Activated naive CD8-positive, alpha-beta T cell treated with anti-CD3 and anti-CD28 coated beads, Interleukin-2, amount 50 U/mL, for 16 hours (primary cell): Measurements from ENCODE around the gene ANKRD23.
A peak's percentile ranks its signal among the peaks of the same experiment; 100 is the strongest.
"Not testable (repeated sequence)": the region's sequence is repeated elsewhere in the genome, so short reads cannot be mapped to it uniquely, and the experiment has no call there.

Experiments
- DNase-seq: peaks from one replicate; pipeline ENCODE4 v3.0.0-alpha.2; 2020; ENCODE audit warnings: low read depth, low spot score

ANKRD23 gene

GRCh38 chr2:96816836-96817702 lies 26.8 kb downstream of the ANKRD23 start:
- no peak for DNase-seq

DNA sequence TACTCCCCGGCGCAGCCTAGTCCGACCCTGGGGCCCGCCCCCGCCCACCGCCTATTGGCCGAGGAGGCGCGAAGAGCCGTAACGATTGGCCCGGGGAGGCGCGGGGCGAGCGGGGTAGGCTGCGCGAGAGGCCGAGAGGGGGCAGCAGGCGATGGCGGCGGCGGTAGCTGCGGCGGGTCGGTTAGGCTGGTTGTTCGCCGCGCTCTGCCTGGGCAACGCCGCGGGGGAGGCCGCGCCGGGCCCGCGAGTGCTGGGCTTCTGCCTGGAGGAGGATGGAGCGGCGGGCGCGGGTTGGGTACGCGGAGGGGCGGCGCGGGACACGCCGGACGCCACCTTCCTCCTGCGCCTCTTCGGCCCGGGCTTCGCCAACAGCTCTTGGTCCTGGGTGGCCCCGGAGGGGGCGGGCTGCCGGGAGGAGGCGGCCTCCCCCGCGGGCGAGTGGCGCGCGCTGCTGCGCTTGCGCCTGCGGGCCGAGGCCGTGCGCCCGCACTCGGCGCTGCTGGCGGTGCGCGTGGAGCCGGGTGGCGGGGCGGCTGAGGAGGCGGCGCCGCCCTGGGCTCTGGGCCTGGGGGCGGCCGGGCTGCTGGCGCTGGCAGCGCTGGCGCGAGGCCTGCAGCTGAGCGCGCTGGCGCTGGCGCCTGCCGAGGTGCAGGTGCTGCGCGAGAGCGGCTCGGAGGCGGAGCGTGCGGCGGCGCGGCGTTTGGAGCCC lies 27.5 kb downstream of the ANKRD23 start, which contains the start of gene CNNM3:
CNNM3 (plus strand) TSS at position 142 of the 709 bp plus-strand sequence; CDS start at position 152, 10 bp downstream.
- DNase-seq, result peak; percentile 94

GRCh38 chr2:96815326-96816126 lies 28.3 kb downstream of the ANKRD23 start:
- DNase-seq, result no peak

- DNase-seq, result no peak
Measured at GRCh38 chr2:96813656-96814055, 30.2 kb downstream of the ANKRD23 start.

- DNase-seq, result no peak
Measured at GRCh38 chr2:96811917-96812316, 31.9 kb downstream of the ANKRD23 start.

GRCh38 chr2:96810783-96811192 lies 33.0 kb downstream of the ANKRD23 start:
- DNase-seq, result no peak

DNA sequence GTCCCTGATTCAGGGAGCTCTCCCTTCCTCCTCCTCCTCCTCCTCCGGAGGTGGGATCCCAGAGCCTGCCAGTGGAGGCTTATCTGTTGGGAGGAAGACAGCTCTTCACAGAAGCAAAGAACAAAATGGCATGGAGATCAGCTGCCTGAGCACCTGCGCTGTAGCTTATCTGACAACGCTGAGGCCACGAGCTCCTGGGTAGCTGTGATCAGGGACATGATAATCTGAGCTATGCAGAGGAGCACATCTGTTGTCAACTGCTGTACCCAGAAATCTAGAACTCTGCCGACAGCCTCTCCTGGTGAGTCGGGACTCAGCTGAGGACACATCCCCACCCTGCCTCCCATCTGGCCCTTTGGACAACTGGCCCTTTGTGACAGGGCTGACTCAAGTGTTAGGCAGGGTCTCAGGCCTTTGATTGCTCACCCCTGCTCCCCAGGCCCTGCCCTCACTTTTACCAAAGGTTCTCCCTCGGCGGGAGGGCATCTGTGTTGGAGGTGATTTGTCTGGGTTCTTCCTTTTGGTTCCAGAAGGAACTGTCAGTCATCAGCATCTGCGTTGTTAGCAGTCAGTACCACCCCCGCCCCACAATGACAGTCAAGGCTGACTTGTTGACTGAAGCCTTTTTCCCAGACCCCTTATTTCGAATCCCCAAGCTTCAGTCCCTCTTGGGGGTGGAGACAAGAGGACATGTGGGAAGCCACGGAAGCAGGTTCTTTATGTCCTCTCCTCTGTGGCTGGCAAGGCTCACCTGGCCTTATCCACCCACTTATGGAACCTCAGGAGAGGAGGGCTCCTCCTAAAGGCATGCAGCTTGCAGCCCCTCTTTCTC lies 33.7 kb downstream of the ANKRD23 start:
- no peak for DNase-seq

DNA sequence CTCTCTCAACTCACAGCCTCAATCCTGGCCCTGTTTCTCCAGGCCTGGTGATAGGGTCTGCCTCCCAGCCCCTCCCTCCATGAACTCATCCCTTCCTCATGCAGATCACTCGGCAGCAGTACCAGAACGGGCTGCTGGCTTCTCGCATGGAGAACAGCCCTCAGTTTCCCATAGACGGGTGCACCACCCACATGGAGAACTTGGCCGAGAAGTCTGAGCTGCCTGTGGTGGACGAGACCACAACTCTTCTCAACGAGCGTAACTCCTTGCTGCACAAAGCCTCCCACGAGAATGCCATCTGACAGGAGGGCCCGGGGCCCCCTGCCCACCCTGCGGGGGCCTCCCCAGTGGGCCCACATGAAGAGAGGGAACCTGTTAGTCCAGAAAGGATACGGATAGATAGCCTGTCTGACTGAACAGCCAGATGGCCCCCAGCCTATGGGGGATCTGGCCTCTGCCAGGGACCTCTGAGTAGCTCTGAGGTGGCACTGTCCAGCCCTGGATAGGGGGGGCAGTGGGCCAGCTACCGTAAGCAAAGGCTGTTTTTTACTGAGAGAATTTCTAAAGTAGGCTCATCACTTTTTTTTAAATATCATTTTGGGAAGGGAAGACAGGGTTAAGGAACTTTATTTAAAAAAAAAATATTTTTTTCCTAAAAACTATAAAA lies 34.5 kb downstream of the ANKRD23 start:
- no peak for DNase-seq

DNA sequence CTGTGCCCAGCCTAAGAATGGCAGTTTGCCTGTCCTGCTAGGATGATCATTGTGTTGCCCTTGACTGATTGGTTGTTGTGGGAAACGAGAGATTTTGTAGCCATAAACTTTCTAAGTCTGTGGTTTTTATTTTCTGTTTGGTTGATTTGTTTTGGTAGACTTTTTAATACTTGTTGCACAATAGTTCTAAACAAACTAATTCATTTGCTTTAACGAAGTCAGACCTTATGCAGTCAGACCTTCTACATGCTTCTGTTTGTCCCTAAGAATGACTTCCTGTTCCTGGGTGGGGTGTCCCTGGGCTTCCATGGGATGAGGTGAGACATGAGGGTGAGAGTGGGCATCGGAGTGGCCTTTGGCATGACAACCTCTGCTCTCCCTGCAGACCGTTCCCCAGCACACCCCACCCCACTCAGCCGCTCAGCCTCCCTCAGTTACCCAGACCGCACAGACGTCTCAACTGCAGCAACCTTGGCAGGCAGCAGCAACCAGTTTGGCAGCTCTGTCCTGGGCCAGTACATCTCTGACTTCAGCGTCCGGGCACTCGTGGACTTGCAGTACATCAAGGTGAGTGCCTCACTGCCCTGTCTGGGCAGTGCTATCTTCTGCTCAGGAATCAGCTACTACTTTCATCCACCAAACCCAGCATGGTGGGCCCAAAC lies 35.5 kb downstream of the ANKRD23 start:
- DNase-seq, result no peak

GRCh38 chr2:96807127-96807471 lies 36.7 kb downstream of the ANKRD23 start:
- DNase-seq, result no peak

- no peak for DNase-seq
Measured at GRCh38 chr2:96806468-96807126, 37.2 kb downstream of the ANKRD23 start.

DNA sequence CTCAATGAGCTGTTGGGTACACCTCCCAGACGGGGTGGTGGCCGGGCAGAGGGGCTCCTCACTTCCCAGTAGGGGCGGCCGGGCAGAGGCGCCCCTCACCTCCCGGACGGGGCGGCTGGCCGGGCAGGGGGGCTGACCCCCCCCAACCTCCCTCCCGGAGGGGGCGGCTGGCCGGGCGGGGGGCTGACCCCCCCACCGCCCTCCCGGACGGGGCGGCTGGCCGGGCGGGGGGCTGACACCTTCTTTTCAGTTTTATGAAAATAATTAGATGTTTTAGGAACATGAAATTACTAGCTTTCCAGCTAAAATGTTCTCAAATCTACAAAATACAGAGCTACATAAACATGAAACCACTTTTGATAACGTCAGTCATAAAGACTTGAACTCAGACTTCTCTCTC lies 37.9 kb downstream of the ANKRD23 start:
- not testable (repeated sequence) for DNase-seq

DNA sequence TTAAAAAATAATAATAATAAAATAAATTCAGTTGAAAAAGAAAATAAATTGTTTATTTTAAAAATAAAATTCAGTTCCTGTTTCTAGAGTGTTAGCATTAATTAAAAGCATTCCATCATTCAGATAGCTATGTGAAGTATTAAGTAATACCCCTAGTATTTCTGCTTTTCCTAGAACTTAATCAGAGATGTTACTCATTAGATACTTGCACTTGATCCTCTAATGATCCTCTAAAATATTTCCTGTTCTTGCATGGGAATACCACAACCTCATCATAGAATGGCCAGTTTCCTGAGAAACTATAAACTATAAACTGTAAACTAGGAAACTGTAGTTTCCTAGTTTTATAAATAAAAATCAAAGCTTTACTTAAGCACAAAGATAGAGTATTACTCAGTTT lies 38.8 kb downstream of the ANKRD23 start:
- no peak for DNase-seq

- DNase-seq, result no peak
Measured at GRCh38 chr2:96802721-96803120, 41.1 kb downstream of the ANKRD23 start.

DNA sequence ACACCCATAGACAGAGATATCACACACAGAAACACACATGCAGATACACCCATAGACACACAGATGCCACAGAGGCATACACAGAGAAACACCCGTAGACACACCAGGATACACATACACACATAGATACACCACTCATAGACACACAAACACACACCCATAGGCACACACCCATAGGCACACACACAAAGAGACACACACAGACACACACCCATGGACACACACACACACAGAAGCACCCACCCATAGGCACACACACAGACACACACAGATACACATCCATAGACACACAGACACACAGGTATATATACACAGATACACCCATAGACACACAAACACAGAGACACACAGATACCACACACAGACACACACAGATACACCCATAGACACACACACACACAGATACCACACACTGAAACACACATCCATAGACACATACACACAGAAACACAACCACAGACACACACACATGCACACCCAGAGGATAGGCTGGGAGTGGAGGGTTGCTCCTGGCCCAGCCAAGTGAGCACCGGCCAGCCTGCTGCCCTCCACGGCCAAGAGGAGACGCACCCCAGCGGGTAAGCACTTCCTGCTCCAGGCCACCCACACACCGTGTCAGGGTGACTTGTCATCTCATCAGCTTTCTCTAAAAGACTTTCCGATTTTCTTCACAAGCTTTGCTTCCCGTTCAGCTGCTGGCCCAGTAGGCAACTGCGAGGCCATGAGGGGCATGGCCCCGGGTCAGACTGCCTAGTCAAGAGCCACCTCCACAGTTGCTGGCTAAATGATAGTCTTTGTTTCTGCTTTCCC lies 41.8 kb downstream of the ANKRD23 start:
- no peak for DNase-seq

- peak; percentile 49 for DNase-seq
Measured at GRCh38 chr2:96801005-96801785, 42.6 kb downstream of the ANKRD23 start.

- no peak for DNase-seq
Measured at GRCh38 chr2:96800061-96801004, 43.5 kb downstream of the ANKRD23 start.
